GM19395 (cell line): ENCODE measurements around the gene TRIM22.
A peak's percentile ranks its signal among the peaks of the same experiment; 100 is the strongest.
"Not testable (repeated sequence)": the region's sequence is repeated elsewhere in the genome, so short reads cannot be mapped to it uniquely, and the experiment has no call there.

ENCODE experiments used
- ATAC-seq: cut with Tn5 transposase; IDR thresholded peaks from one replicate; pipeline ENCODE4 v1.9.1; 2021; ENCODE audit warnings: mild to moderate bottlenecking, moderate library complexity; ENCODE audit not compliant: unreplicated experiment

The TRIM22 gene, protein sequence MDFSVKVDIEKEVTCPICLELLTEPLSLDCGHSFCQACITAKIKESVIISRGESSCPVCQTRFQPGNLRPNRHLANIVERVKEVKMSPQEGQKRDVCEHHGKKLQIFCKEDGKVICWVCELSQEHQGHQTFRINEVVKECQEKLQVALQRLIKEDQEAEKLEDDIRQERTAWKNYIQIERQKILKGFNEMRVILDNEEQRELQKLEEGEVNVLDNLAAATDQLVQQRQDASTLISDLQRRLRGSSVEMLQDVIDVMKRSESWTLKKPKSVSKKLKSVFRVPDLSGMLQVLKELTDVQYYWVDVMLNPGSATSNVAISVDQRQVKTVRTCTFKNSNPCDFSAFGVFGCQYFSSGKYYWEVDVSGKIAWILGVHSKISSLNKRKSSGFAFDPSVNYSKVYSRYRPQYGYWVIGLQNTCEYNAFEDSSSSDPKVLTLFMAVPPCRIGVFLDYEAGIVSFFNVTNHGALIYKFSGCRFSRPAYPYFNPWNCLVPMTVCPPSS

DNA sequence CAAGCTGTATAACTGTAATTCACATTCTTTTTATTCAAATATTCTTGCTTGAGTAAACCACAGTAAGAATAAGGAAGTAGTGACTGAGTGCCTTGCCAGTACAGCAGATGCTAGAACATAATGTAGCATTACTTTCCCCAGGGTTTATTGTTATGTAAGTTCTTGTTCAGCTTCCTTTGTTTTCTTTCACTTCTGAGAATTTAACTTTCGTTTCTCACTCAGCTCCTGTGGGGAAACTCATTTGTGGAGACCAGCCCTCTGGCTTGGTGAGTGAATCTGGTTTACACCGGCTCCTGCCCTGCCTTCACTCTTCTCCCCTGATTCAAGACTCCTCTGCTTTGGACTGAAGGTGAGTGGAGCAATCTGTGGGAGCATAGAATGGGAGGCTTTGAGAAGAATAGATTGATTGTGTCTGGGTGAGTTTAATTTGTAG, at the start of gene TRIM22:
TRIM22 (plus strand) TSS at position 240 of the 433 bp plus-strand sequence. CDS start 6,443 bp downstream, outside the sequence.
- peak; percentile 77 for ATAC-seq

DNA sequence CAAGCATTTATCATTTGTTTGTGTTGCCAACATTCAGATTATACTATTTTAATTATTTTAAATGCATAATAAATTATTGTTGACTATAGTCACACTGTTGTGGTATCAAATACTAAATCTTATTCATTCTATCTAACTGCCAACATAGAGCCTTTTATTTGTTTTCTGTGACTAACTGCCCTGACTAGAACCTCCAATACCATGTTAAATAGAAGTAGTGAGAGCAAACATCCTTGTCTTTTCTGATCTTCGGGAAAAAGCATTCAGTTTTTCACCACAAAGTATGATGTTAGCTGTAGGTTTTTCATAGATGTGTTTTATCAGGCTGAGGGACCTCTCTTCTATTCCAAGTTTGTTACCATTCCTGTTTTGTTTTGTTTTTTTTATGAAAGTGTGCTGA, 49.6 kb upstream of the TRIM22 start:
- ATAC-seq, result no peak

DNA sequence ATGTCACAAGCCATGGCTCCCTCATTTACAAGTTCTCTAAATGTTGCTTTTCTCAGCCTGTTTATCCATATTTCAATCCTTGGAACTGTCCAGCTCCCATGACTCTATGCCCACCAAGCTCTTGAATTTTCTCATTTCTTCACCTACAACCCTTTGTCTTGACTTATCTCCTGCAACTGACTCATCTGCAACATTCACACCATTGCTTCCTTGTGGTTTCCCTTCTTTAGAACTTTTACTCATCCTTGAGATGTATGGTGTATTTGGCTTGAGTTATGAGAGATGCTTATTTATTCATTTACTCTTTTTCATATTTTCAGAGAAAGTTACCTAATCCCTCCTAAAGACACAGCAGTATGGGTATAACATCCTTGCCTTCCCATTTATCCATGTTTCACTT, 46.0 kb upstream of the TRIM22 start:
- no peak for ATAC-seq

DNA sequence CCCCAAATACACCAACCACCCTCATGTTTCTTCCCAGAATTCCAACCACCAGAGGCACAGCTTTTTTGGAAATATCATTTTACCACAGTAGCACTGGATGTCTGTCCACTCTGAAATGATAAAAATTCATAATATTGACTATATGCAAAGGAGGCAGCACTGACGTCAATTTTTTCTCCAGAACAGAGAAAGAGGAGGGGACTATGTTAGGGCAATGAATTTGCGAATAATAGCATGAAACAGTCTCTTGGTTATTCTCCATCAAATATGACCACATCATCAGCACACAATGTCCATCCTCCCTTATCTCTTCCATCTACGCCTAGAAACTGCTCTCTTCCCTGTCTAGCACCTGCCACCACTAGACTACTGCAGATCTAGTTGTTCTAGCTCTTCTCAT, 43.5 kb upstream of the TRIM22 start:
- no peak for ATAC-seq

DNA sequence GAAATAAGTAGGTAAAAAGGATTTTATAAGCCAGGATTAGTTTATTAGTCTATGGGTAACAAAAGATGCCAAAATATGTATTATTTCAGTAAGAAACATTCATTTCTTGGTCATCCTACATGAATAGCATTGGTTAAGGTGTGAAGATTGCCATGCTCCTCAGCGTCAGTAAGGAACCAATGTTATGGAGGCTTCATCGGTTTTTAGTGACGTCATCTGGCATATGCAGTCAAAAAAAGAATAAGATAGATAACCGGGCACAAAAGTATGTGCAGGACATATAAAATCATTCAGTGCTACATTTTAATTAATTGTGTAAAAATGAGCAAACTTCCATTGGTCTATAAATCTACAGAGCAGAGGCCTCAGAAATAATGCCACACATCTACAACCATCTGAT, 34.1 kb upstream of the TRIM22 start:
- ATAC-seq, result no peak

DNA sequence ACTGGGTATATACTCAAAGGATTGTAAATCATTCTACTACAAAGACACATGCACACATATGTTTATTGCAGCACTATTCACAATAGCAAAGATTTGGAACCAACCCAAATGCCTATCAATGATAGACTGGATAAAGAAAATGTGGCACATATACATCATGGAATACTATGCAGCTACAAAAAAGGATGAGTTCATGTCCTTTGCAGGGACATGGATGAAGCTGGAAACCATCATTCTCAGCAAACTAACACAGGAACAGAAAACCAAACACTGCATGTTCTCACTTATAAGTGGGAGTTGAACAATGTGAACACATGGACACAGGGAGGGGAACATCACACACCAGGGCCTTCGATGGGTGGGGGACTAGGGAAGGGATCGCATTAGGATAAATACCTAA, 32.6 kb upstream of the TRIM22 start:
- not testable (repeated sequence) for ATAC-seq

DNA sequence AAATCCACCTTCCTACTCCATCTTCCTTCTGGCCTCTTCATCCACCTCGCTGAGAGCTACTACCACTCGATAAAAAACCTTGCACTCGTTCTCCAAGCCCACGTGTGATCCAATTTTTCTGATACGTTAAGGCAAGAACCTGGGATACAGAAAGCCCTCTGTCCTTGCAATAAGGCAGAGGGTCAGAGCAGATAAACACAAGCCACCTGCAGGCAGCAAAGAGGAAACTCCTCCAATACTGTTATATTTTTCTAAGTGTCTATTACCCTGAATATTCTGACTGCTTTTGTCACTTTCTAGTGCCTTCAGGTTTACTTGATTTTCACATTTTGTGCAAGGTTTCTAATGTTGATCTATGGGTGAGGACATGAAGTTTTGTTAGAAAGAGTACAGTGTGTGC, 31.3 kb upstream of the TRIM22 start:
- ATAC-seq, result no peak

DNA sequence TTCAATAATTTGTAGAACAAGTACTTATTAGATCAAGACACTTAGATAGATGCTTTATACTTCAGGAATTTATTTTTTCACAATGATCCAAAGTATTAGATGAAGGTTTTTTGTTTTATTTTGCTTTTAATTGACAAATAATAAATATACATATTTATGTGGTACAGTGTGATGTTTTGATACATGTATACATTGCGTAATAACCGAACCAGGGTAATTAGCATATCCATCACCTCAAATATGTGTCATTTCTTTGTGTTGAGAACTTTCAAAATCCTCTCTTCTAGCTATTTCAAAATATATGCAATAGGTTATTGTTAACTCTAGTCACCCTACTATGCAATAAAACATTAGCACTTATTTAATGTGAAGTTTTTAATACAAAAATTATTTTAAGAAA, 26.1 kb upstream of the TRIM22 start:
- ATAC-seq, result no peak

DNA sequence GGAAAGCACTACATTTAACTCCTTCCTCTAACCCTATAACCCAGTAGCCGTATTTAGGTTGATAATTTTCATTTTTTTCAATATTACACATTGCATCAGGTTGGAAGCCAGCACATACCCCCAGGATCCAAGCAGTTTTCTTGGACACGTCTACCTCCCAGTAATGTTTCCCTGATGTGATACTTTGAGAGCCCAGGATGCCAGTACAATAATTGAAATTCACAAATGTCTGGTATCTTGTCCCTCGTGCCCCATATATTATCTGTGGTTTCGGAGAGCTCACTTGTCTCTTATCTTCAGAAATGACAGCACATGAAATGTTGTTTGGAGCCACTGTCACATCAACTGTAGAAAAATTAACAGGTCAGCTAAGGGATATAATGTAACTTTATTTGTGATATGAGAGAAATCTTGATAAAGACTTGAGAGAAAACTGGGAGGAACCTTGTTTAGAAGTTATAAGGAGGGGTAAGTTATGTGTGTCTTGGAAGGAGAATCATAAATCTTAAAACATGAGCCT, 24.5 kb upstream of the TRIM22 start:
- ATAC-seq, result no peak

DNA sequence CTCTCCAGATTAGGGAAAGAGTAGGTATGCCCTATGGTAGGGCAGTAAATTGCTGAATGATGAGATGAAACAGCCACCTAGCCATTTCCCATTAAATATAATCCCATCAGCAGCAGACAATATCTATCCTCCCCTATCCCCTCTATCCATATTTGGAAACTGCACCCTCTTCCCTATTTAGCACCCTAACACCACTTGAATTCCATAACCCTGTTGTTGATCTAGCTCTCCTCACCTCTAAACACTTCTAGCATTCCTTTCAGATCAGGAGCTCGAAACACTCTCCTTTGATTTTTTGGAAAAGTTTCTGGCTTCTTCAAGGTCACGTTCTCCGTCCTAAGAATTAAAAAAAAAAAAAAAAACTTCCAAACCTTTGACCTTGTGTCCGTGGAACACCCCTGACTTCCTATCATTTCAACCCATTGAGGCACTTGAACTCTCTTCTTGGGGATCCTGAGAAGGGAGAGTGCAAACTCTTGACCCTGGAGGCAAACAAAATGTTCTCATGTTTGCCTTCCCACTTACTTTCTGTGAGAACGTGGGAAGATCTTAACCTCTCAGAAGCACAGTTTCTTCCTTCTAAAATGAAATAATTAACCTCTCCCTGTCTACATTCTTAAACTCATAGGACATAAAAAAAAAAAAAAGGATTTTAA, 23.7 kb upstream of the TRIM22 start:
- no peak for ATAC-seq

DNA sequence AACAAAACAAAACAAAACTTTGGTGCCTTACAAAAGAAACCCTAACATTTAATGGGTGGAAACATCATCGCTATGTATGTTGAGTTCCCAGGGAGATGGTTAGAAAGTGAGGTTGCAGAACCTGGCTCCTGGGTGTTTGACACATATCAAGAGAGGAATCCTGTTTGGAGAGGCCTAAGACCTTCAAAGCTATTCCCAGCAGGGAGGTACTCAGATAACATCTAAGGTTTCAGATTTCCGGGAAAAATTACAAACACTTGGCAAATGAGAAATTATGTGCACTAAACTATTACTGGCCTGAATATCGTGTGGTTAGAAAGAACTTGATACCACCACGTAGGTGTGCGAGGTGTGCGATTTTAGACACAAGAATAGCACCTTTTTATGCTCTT, 23.2 kb upstream of the TRIM22 start:
- ATAC-seq, result no peak

DNA sequence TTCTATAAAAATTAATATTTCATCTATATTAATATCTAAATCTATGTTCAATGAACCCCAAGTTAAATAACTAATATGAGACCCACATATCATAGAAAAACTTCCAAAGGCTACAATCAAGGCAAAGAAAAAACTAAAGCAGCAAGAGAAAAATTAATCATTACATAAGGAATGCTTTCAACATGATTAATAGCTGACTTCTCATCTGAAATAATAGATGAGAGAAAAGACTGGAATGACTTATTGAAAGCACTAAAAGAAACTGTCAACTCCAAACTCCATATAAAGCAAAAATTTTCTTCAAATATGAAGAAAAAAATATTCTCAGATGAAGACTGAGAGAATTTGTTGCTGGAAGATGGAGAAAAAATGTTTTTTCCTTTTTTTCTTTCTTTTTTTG, 17.8 kb upstream of the TRIM22 start:
- ATAC-seq, result no peak

DNA sequence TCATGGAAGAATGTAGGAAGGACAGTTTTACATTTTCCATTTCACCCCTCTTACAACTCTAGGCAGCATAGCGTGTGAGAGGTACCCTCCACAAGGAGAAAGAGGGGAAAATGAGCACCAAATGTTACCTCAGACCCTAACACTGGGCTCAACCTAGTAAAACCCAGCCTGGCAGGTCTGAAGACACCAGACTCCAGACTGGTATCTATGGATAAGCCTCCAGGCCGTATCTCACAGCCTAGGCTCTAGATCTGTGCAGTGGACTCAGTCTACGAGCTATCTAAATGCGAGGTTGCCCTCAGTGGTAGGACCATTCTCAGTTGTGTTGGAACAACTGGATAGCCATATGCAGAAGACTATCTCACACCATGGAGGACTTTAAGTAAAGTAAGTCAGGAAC, 15.2 kb upstream of the TRIM22 start:
- no peak for ATAC-seq

DNA sequence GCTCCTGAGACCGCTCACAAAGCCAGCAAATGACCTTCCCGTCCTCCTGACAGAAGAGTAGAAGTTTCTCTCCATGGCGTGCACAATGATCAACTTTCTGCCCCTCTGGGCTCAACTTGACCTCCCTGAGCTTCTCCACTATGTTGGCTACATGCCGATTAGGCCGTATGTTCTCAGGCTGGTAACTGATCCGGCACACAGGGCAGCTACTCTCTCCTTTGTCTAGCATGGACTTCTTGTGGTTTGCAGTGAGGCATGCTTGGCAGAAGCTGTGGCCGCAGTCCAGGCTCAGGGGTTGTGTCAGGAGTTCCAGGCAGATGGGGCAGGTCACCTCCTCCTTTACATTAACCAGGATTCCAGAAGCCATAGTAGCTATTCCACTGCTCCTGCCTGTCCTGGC, 9.8 kb upstream of the TRIM22 start:
- no peak for ATAC-seq

DNA sequence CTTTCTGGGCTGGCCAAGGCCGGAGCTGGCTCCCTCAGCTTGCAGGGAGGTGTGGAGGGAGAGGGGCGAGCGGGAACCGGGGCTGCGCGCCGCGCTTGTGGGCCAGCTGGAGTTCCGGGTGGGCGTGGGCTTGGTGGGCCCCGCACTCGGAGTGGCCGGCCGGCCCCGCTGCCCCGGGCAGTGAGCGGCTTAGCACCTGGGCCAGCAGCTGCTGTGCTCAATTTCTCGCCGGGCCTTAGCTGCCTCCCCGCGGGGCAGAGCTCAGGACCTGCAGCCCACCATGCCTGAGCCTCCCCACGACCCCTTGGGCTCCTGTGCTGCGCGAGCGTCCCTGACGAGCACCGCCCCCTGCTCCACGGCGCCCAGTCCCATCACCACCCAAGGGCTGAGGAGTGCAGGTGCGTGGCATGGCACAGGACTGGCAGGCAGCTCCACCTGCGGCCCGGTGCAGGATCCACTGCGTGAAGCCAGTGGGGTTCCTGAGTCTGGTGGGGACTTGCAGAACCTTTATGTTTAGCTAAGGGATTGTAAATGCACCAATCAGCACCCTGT, 6.6 kb upstream of the TRIM22 start:
- not testable (repeated sequence) for ATAC-seq

DNA sequence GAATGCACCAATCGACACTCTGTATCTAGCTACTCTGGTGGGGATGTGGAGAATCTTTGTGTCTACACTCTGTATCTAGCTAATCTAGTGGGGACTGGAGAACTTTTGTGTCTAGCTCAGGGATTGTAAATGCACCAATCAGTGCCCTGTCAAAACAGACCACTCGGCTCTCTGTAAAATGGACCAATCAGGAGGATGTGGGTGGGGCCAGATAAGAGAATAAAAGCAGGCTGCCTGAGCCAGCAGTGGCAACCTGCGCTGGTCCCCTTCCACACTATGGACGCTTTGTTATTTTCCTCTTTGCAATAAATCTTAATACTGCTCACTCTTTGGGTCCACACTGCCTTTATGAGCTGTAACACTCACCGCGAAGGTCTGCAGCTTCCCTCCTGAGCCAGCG, 6.0 kb upstream of the TRIM22 start:
- not testable (repeated sequence) for ATAC-seq

DNA sequence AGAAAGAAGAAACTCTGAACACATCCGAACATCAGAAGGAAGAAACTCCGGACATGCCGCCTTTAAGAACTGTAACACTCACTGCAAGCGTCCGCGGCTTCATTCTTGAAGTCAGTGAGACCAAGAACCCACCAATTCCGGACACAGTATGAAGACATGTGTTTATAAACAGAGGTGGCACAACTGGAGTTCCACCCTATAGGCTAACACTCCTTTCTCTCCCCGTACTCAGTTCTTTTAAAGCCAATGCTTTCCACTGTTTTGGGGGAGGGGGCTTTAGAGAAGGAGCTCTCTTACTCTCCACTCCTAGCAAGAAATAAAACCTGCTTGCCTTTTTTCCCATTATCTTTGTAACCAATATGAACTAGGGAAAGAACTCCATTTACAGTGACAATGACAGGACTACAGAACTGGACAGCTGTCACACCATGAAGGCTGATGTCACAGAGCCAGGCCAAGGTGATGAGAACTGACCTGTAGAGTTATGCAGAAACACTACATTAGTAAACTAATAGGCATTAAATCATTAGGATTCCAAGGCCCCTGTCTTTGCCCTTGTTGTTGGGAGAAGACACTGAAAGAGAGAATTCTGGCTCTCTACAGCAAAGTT, 5.4 kb upstream of the TRIM22 start:
- peak; percentile 28 for ATAC-seq

DNA sequence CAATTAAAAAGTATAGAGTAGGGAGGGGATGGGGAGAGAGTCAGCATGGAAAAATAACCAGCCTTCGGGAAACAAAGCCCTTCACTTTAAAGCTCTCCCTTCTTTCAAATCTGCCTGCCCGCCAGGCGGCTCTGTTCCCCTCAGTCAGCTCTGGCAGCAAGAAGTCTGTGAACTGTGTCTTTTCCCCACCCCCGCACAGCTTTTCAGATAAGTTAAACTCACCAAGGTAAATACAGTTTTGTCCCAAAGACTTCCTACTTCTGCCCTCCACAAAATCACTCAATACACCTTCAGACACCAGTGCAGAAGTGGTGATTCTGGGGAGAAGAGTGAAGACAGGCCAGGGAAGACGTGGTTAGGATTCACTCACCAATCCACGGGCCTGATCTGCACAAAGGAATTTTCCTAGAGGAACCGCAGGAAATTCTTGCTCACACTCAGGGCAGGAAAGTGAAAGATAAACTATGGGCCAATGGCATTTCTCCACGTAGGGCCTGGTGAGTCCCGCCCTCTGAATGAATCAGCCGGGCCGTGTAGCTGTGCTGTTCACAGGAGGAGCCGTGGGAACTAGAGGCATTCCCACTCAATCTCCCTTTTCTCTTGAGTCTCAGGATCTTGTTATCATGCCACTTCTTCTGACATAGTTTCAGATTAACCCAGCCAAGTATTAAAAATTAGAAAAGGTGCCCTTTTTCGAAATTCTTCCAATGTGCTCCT, 4.8 kb upstream of the TRIM22 start, which contains the start of gene TRIM5:
TRIM5 (minus strand) TSS at position 429 of the 717 bp plus-strand sequence. CDS start 4,897 bp downstream, outside the sequence.
- peak; percentile 76 for ATAC-seq

DNA sequence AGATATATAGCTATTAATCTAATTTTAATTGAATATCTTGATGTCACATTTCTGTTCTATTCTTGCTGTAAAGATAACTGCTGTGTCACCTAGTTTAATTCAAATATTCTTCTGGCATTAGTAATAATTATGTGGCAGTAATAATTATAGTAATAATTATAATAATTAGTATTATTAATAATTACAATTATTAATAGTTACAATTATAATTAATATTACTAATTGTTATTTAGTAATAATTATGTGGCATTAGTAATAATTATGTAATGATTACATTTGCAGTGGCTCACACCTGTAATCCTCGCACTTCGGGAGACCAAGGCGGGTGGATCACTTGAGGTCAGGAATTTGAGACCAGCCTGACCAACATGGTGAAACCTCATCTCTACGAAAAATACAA, 3.2 kb upstream of the TRIM22 start:
- no peak for ATAC-seq

DNA sequence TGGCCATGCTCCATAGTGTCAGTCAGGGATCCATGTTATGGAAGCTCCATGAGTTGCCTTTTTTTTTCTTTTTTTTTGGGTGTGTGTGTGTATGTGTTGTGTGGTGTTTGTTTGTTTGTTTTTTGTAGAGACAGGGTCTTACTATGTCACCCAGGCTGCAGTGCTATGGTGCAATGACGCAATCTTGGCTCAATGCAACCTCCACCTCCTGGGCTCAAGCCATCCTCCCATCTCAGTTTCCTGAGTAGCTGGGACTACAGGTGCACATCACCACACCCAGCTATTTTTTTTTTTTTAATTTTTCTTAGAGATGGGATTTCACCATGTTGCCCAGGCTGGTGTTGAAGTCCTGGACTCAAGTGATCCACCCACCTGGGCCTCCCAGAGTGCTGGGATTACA, 1.1 kb upstream of the TRIM22 start:
- no peak for ATAC-seq
